OCI-LY1 (cell line): ENCODE results near the gene STX18.

Experiments used
- EZH2 ChIP-seq: fragments of 200-600 bp; sonication (generic), shearing (Covaris generic); IDR thresholded peaks from 2 replicates; pipeline ENCODE4 v1.8.0; 2017; ENCODE audit warnings: borderline replicate concordance, mixed run types, mild to moderate bottlenecking, antibody characterized with exemption, low read length, moderate library complexity, mixed read lengths
- TF ChIP-seq, protein P1 (sequence below): fragments of 200-600 bp; sonication (generic), shearing (Covaris generic); IDR thresholded peaks from 2 replicates; pipeline ENCODE4 v1.5.1; 2017; ENCODE audit warnings: mild to moderate bottlenecking, antibody characterized with exemption, low read length, moderate library complexity, mixed read lengths

DNA sequence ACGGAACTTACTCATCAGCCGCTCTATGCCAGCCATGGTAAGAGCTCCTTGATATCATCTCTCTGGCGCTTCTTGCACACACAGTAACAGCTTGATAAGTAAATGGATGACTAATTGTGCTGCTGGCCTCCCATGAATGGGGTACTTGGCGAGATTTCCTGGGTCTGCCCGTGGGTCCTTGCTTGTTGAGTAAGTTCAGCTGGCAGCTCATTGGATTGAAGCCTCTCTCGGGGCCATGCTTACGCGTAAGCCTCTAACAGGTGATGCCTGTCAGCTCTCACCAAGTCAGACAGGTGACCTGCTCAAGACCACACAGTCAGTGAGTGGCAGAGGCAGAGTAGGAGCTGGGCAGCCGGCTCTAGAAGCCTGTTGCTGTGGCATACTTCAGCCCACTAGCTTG lies 147.2 kb downstream of the STX18 start:
- TF ChIP-seq, protein P1, sequence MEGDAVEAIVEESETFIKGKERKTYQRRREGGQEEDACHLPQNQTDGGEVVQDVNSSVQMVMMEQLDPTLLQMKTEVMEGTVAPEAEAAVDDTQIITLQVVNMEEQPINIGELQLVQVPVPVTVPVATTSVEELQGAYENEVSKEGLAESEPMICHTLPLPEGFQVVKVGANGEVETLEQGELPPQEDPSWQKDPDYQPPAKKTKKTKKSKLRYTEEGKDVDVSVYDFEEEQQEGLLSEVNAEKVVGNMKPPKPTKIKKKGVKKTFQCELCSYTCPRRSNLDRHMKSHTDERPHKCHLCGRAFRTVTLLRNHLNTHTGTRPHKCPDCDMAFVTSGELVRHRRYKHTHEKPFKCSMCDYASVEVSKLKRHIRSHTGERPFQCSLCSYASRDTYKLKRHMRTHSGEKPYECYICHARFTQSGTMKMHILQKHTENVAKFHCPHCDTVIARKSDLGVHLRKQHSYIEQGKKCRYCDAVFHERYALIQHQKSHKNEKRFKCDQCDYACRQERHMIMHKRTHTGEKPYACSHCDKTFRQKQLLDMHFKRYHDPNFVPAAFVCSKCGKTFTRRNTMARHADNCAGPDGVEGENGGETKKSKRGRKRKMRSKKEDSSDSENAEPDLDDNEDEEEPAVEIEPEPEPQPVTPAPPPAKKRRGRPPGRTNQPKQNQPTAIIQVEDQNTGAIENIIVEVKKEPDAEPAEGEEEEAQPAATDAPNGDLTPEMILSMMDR, result no peak
- no peak for TF ChIP-seq EZH2
